ENCODE results near the gene KIF7. TPM values are rescaled to one million over a fixed set of nuclear protein-coding genes. Genes with fewer than 3 reads are reported as not detected.

KIF7 gene
- total RNA-seq, 4 donors from 2014 or later: 6.2 to 12.6 (median 7.7) TPM

DNA sequence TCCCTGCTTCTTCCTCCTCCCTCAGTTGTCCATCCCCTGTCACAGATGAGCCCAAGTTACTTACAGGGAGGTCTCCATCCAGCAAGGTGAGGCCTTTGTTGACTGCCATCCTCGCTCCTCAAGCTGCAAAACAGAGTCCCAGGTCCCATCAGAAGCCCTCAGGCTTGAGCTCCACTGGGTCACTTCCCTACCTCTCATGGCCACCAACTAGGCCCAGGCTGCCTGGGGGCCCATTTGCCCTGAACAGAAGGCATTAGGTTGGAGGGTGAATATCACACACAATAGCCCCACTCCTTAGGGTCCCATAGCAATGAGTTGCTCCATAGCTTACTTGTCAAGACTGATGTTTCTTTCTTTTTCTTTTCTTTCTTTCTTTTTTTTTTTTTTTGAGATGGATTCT is 22.1 kb upstream of the KIF7 start:
- no peak for ATAC-seq (ENCODE audit: low FRiP score)
- DNase-seq (ENCODE audit: low spot score): no peak
- no peak for TF ChIP-seq CTCF (IDR thresholded peaks at IDR 0.05)

GRCh38 chr15:89675606-89676005 is 20.3 kb upstream of the KIF7 start:
- DNase-seq (ENCODE audit: low spot score): no peak
- TF ChIP-seq CTCF (IDR thresholded peaks at IDR 0.05): no peak
- ATAC-seq (ENCODE audit: low FRiP score): no peak

- TF ChIP-seq CTCF (IDR thresholded peaks at IDR 0.05): no peak
- DNase-seq (ENCODE audit: low spot score): no peak
- no peak for ATAC-seq (ENCODE audit: low FRiP score)
Observed at GRCh38 chr15:89674526-89674925, 19.3 kb upstream of the KIF7 start.

- no peak for ATAC-seq (ENCODE audit: low FRiP score)
- no peak for DNase-seq (ENCODE audit: low spot score)
- no peak for TF ChIP-seq CTCF (IDR thresholded peaks at IDR 0.05)
Observed at GRCh38 chr15:89673165-89673512, 17.9 kb upstream of the KIF7 start.

GRCh38 chr15:89672221-89673164 is 17.2 kb upstream of the KIF7 start:
- DNase-seq (ENCODE audit: low spot score): no peak
- ATAC-seq (ENCODE audit: low FRiP score): no peak
- no peak for TF ChIP-seq CTCF (IDR thresholded peaks at IDR 0.05)

DNA sequence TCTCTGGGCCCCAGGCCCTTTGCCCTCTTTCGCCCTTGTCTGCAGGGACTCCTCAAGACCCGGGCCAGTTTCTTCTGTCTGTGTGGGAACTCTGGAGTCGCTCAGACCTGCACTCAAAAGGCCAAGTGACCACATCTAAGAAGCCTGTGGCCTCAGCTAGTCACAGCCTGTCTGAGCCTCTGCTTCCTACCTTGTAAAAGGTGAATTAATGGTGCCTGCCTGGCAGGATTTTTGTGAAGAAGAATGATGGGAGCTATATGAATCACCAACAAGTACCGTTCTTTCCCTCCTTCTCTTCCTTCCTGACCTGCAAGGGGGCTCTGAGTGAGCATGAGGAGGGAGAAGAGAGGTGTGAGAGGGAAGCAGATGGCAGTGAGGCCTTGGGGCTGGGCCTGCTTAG is 16.4 kb upstream of the KIF7 start:
- TF ChIP-seq CTCF (IDR thresholded peaks at IDR 0.05): no peak
- DNase-seq (ENCODE audit: low spot score) (no peak), ATAC-seq (ENCODE audit: low FRiP score) (no peak)

DNA sequence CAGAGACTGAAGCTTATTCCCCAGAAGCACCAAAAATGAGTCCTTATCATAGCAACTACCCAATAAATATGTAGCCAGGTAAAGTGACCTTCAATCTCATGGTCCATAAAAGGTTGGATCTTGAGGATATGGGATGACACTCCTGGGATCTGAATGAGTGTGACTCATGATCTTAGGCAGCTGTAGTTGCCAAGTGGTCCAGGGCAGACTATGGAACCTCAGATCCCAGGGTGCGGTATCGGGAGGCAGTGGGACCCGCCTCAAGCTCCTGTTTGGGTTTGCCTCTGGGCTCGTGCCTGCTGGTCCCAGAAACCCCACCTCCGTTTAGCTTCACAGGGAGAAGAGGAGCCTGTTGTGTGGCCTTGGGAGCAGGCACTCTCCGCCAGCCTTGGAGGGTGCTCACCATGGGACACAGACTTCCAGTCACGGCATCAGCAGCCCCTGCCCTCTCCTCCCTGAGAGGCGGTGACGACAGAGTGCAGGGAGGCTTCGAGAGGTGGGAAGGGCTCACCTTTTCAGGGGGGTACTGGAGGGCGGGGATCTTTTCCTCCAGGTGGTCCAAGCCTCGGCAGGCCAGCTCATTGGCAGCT is 15.8 kb upstream of the KIF7 start:
- DNase-seq (ENCODE audit: low spot score) (no peak), ATAC-seq (ENCODE audit: low FRiP score) (no peak)
- no peak for TF ChIP-seq CTCF (IDR thresholded peaks at IDR 0.05)
